ENCODE results near the gene GPR37L1. TPM values are rescaled to one million over a fixed set of nuclear protein-coding genes. Genes with fewer than 3 reads are reported as not detected.

The GPR37L1 gene
- total RNA-seq, 4 donors from 2014 or later: 0.22 to 0.34 TPM; not detected in 2

DNA sequence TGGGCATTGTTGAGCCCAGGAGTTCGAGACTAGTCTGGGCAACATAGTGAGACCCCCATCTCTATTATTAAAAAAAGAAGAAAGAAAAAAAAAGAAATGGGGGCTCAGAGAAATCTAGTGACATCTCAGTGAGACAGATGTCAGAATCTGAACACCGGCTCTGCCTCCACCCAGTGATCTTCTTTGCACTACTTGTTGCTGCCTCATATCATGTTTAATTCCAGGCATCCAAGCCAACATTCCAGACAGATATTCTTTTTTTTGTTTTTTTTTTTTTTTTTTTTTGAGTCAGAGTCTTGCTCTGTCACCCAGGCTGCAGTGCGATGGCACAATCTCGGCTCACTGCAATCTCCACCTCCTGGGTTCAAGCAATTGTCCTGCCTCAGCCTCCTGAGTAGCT is 26.8 kb downstream of the GPR37L1 start:
- Histone ChIP-seq H3K4me3 (replicated peaks in 1 of 3) (no peak overlapping the region), H3K9me3 (no peaks in the 10 kb centered on the region), H3K36me3 (no peaks in the 10 kb centered on the region), H3K27me3 (no peaks in the 10 kb centered on the region), H3K4me1 (peaks cover 0 to 7% of the 10 kb centered on the region in 2 donors), H3K27ac (no peak overlapping the region)
- DNase-seq: no peak
- no peak for TF ChIP-seq POLR2A (IDR thresholded peaks at IDR 0.05)
- TF ChIP-seq, protein P1, sequence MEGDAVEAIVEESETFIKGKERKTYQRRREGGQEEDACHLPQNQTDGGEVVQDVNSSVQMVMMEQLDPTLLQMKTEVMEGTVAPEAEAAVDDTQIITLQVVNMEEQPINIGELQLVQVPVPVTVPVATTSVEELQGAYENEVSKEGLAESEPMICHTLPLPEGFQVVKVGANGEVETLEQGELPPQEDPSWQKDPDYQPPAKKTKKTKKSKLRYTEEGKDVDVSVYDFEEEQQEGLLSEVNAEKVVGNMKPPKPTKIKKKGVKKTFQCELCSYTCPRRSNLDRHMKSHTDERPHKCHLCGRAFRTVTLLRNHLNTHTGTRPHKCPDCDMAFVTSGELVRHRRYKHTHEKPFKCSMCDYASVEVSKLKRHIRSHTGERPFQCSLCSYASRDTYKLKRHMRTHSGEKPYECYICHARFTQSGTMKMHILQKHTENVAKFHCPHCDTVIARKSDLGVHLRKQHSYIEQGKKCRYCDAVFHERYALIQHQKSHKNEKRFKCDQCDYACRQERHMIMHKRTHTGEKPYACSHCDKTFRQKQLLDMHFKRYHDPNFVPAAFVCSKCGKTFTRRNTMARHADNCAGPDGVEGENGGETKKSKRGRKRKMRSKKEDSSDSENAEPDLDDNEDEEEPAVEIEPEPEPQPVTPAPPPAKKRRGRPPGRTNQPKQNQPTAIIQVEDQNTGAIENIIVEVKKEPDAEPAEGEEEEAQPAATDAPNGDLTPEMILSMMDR (IDR thresholded peaks at IDR 0.05): no peak
- 94 to 98% methylated on average over 4 of the region's 4 CpGs for WGBS, 2 donors
- intact Hi-C loops (cut with DNase I): no loop called here

DNA sequence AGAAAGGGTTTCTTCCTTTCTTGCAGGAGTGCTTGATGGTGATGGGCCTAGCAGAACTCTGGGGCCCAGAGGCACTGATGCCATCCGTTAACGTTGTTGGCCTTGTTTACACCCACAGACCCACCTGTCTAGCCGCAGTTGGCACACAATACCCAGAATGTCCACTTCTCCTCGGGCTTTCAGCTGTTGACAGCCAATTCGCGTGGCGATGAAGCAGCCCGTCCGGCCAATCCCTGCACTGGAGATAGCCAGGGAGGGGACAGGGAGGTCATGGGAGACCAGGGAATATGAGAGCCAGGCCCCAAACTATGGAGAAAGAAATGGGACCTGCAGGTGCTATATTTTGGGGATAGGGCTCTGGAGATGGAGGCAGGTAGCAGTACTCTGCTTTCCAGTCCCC is 27.5 kb downstream of the GPR37L1 start:
- no peak for DNase-seq
- H3K4me1 ChIP-seq: peaks cover 2 to 11% of the 10 kb centered on the region in 2 donors
- H3K27ac ChIP-seq: no peak overlapping the region
- no peaks in the 10 kb centered on the region for H3K27me3 ChIP-seq
- TF ChIP-seq, protein P1 (IDR thresholded peaks at IDR 0.05): no peak
- no peak for TF ChIP-seq POLR2A (IDR thresholded peaks at IDR 0.05)
- 90 to 91% methylated on average over 9 of the region's 9 CpGs for WGBS, 2 donors
- H3K9me3 ChIP-seq: no peaks in the 10 kb centered on the region
- intact Hi-C loops (cut with DNase I): no loop called here
- no peaks in the 10 kb centered on the region for H3K36me3 ChIP-seq
- H3K4me3 ChIP-seq (replicated peaks in 1 of 3): no peak overlapping the region

DNA sequence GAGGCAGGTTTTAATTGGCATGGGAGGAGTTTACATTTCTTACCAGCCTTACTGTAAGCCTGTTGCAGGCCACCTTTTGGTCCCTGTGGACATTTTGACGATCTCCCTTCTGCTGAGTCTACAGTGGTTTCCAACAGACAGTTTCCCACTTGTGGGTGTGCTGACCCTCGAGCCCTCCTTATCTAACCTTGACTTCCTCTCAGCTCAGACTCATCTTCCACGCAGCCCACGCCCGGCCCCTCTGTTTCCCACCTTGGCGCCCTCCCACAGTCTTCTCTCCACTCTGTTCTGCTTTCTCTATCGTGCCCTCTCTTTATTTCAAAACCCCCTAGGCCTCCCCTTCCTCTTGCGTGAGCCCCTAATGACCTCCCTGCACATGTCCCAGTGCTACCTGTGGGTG is 27.9 kb downstream of the GPR37L1 start:
- DNase-seq: no peak
- intact Hi-C loops (cut with DNase I): no loop called here
- no peak for TF ChIP-seq POLR2A (IDR thresholded peaks at IDR 0.05)
- TF ChIP-seq, protein P1 (IDR thresholded peaks at IDR 0.05): no peak
- H3K27ac ChIP-seq: no peak overlapping the region
- WGBS, 2 donors: 89 to 94% methylated on average over 8 of the region's 8 CpGs
- no peaks in the 10 kb centered on the region for H3K36me3 ChIP-seq
- H3K4me3 ChIP-seq (replicated peaks in 1 of 3): no peak overlapping the region
- H3K9me3 ChIP-seq: no peaks in the 10 kb centered on the region
- H3K4me1 ChIP-seq: peaks cover 6 to 11% of the 10 kb centered on the region in 2 donors
- H3K27me3 ChIP-seq: no peaks in the 10 kb centered on the region

DNA sequence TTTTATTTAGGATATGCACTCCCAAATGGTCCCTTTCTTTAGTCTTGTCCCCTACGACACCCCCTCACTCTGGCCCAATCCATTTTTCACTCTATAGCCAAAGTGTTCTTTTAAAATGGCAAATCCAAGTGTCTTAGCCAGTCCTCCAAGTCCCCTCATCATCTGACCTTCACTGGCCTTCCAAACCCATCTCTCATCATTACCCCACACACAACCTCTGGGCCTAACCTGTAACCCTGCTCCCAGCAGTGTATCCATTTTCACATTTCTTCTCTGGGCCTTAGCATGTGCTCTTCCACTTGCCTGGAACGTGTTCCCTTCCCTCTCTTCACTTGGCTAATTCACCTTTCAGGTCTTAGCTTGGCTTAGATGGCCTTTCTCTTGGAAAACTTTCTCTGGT is 28.3 kb downstream of the GPR37L1 start:
- intact Hi-C loops (cut with DNase I): no loop called here
- TF ChIP-seq, protein P1 (IDR thresholded peaks at IDR 0.05): no peak
- TF ChIP-seq POLR2A (IDR thresholded peaks at IDR 0.05): no peak
- 87 to 97% methylated on average over 2 of the region's 2 CpGs for WGBS, 2 donors

DNA sequence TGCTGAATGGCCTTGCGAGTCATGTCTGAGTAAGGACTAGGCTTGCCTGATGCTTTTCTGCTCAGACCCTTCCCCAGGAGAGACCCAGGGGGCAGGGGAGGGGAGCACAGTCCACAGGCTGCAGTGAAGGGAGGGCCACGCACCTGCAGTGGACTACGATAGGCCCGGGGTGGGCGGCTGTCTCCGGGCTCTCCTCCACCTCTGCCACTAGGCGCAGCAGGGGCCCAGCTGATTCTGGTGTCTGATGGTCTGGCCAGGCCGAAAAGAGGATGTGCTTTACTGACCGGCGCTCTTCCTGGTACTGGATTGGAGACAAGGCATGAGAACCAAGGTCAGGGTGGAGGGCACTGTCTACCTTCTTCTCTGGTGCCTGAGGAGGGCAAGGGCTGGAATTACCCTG is 29.7 kb downstream of the GPR37L1 start:
- TF ChIP-seq, protein P1 (IDR thresholded peaks at IDR 0.05): no peak
- TF ChIP-seq POLR2A (IDR thresholded peaks at IDR 0.05): no peak
- Histone ChIP-seq H3K4me1 (peaks cover 6 to 12% of the 10 kb centered on the region in 2 donors), H3K9me3 (no peaks in the 10 kb centered on the region), H3K4me3 (replicated peaks in 1 of 3) (no peak overlapping the region), H3K27me3 (no peaks in the 10 kb centered on the region), H3K36me3 (no peaks in the 10 kb centered on the region), H3K27ac (no peak overlapping the region)
- 88 to 93% methylated on average over 1 to 10 of the region's 10 CpGs for WGBS, 2 donors
- intact Hi-C loops (cut with DNase I): no loop called here
- no peak for DNase-seq

More for the DNA sequence above, 28.3 kb downstream of the GPR37L1 start:
- peaks cover 6 to 12% of the 10 kb centered on the region in 2 donors for H3K4me1 ChIP-seq
- no peak overlapping the region for H3K27ac ChIP-seq
- no peak for DNase-seq
- H3K4me3 ChIP-seq (replicated peaks in 1 of 3): no peak overlapping the region
- no peaks in the 10 kb centered on the region for H3K36me3 ChIP-seq
- H3K27me3 ChIP-seq: no peaks in the 10 kb centered on the region
- no peaks in the 10 kb centered on the region for H3K9me3 ChIP-seq

Measured in thyroid gland (tissue), 4 donors.